Measurements from ENCODE around the gene DBNDD2.

DNA sequence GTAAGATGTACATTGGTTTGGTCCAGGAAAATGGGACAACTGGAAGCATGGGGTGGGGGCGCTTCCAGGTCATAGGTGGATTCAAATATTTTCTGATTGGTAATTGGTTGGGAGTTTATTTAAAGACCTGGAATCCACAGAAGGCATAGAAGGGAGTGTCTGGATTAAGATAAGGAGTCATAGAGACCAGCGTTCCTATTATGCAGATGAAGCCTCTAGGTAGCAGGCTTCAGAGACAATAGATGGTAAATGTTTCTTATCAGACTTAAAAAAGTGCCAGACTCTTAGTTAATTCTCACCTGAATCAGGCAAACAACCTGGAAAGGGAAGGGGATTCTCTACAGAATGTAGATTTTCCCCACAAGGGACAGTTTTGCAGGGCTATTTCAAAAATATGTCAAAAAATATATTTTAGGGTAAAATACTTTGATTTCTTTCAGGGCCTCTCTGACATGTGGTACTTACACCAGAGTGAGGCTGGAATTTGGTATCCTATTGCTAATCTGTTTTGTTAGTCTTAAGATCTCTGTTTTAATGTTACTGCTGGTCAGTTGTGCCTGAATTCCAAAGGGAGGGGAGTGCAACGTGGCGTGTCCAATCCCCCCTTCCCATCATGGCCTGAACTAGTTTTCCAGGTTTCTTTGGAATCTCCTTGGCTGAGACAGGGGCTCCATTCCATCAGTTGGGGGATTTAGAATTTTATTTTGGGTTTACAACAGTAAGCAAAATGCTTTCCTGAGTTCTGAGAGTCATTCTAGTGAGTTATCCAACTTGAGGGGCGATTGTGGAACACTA, 33.0 kb downstream of the DBNDD2 start:
- TF ChIP-seq CTCF (conservative IDR thresholded peaks at IDR 0.05; ENCODE audit: low read length), result no peak
- TF ChIP-seq EZH2phosphoT487 (IDR thresholded peaks at IDR 0.05; ENCODE audit: borderline replicate concordance), result no peak

Data from Loucy (cell line).